Measurements from ENCODE around the gene RRBP1.

The RRBP1 gene

GRCh38 chr20:17637413-17637780 lies 44.6 kb downstream of the RRBP1 start:
- no peak for DNase-seq (ENCODE audit: low read depth in 2 of 3, low spot score in 2 of 3)

- no peak for DNase-seq (ENCODE audit: low read depth in 2 of 3, low spot score in 2 of 3)
These were observed 45.3 kb downstream of the RRBP1 start for GRCh38 chr20:17636523-17637412.

- no peak for DNase-seq (ENCODE audit: low read depth in 2 of 3, low spot score in 2 of 3)
These were observed 46.5 kb downstream of the RRBP1 start for GRCh38 chr20:17635332-17636244.

GRCh38 chr20:17634661-17635331 lies 47.2 kb downstream of the RRBP1 start:
- no peak for DNase-seq (ENCODE audit: low read depth in 2 of 3, low spot score in 2 of 3)

GRCh38 chr20:17633850-17634500 lies 48.1 kb downstream of the RRBP1 start:
- DNase-seq (ENCODE audit: low read depth in 2 of 3, low spot score in 2 of 3) = no peak

GRCh38 chr20:17633221-17633849 lies 48.7 kb downstream of the RRBP1 start:
- no peak for DNase-seq (ENCODE audit: low read depth in 2 of 3, low spot score in 2 of 3)

GRCh38 chr20:17631576-17632319 lies 50.3 kb downstream of the RRBP1 start:
- DNase-seq (ENCODE audit: low read depth in 2 of 3, low spot score in 2 of 3) = no peak

GRCh38 chr20:17630806-17631195 lies 51.2 kb downstream of the RRBP1 start:
- no peak for DNase-seq (ENCODE audit: low read depth in 2 of 3, low spot score in 2 of 3)

GRCh38 chr20:17630151-17630805 lies 51.8 kb downstream of the RRBP1 start:
- no peak for DNase-seq (ENCODE audit: low read depth in 2 of 3, low spot score in 2 of 3)

GRCh38 chr20:17629678-17630089 lies 52.4 kb downstream of the RRBP1 start:
- DNase-seq (ENCODE audit: low read depth in 2 of 3, low spot score in 2 of 3) = no peak

- DNase-seq (ENCODE audit: low read depth in 2 of 3, low spot score in 2 of 3) = no peak
These were observed 53.0 kb downstream of the RRBP1 start for GRCh38 chr20:17629025-17629424.

- no peak for DNase-seq (ENCODE audit: low read depth in 2 of 3, low spot score in 2 of 3)
These were observed 53.8 kb downstream of the RRBP1 start for GRCh38 chr20:17628101-17628841.

- DNase-seq (ENCODE audit: low read depth in 2 of 3, low spot score in 2 of 3) = no peak
These were observed 54.7 kb downstream of the RRBP1 start for GRCh38 chr20:17627101-17627955.

- no peak for DNase-seq (ENCODE audit: low read depth in 2 of 3, low spot score in 2 of 3)
These were observed 55.6 kb downstream of the RRBP1 start for GRCh38 chr20:17626217-17627007.

GRCh38 chr20:17625246-17626051 lies 56.6 kb downstream of the RRBP1 start:
- no peak for DNase-seq (ENCODE audit: low read depth in 2 of 3, low spot score in 2 of 3)
